Measurements from ENCODE around the gene GPANK1. TPM values are rescaled to one million over a fixed set of nuclear protein-coding genes. Genes with fewer than 3 reads are reported as not detected.

Gene GPANK1
- total and polyA plus RNA-seq, 5 donors = 16.8 to 24.6 (median 22.2) TPM

GRCh38 chr6:31677955-31678354 lies 13.2 kb upstream of the GPANK1 start:
- ATAC-seq (no peak), DNase-seq (no peak)
- H3K27me3 ChIP-seq (ENCODE audit: control insufficient read depth, insufficient read depth) = no peaks in the 10 kb centered on the region
- H3K4me1 ChIP-seq (ENCODE audit: control insufficient read depth, insufficient read depth, low read length) = peaks cover 3% of the 10 kb centered on the region
- H3K9me3 ChIP-seq (ENCODE audit: control insufficient read depth, low read length) = no peaks in the 10 kb centered on the region
- no peak overlapping the region for H3K27ac ChIP-seq (ENCODE audit: low read length)
- H3K4me3 ChIP-seq (ENCODE audit: low read length) = no peak overlapping the region
- intact Hi-C loops (cut with DNase I) = no loop called here
- WGBS = 76% methylated on average over 8 of the region's 8 CpGs

GRCh38 chr6:31676904-31677303 lies 12.1 kb upstream of the GPANK1 start:
- Histone ChIP-seq H3K27ac (ENCODE audit: low read length) (no peak overlapping the region), H3K4me3 (ENCODE audit: low read length) (no peak overlapping the region), H3K27me3 (ENCODE audit: control insufficient read depth, insufficient read depth) (no peaks in the 10 kb centered on the region), H3K9me3 (ENCODE audit: control insufficient read depth, low read length) (no peaks in the 10 kb centered on the region), H3K4me1 (ENCODE audit: control insufficient read depth, insufficient read depth, low read length) (peaks cover 3% of the 10 kb centered on the region)
- DNase-seq = no peak
- intact Hi-C loops (cut with DNase I) = no loop called here
- ATAC-seq = no peak
- 58% methylated on average over 6 of the region's 6 CpGs for WGBS

GRCh38 chr6:31676322-31676903 lies 11.6 kb upstream of the GPANK1 start:
- no peak overlapping the region for H3K27ac ChIP-seq (ENCODE audit: low read length)
- no peak for DNase-seq
- H3K4me3 ChIP-seq (ENCODE audit: low read length) = no peak overlapping the region
- no peaks in the 10 kb centered on the region for H3K27me3 ChIP-seq (ENCODE audit: control insufficient read depth, insufficient read depth)
- intact Hi-C loops (cut with DNase I) = no loop called here
- H3K4me1 ChIP-seq (ENCODE audit: control insufficient read depth, insufficient read depth, low read length) = peaks cover 3% of the 10 kb centered on the region
- no peak for ATAC-seq
- 82% methylated on average over 4 of the region's 4 CpGs for WGBS
- H3K9me3 ChIP-seq (ENCODE audit: control insufficient read depth, low read length) = no peaks in the 10 kb centered on the region

DNA sequence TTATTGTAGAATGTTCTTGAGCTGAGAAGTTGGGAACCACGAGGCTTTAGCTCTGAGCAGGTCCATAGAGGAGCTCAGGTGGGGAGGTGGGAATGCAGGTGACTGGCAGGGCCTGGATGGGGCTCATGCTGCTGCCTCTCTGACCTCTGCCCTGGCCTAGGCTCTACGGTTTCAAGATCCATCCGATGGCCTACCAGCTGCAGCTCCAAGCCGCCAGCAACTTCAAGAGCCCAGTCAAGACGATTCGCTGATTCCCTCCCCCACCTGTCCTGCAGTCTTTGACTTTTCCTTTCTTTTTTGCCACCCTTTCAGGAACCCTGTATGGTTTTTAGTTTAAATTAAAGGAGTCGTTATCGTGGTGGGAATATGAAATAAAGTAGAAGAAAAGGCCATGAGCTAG lies 4.9 kb upstream of the GPANK1 start, which contains the start of gene LY6G5B:
TSS of gene LY6G5B (plus strand) at position 301 of the 400 bp plus-strand sequence. CDS start 975 bp downstream, outside the sequence.
- no peak within 1 kb of the TSS for H3K27ac ChIP-seq (ENCODE audit: low read length)
- 80% methylated on average over 8 of the region's 8 CpGs for WGBS
- H3K27me3 ChIP-seq (ENCODE audit: control insufficient read depth, insufficient read depth) = no peaks in the 10 kb centered on the region
- H3K4me3 ChIP-seq (ENCODE audit: low read length) = no peak within 1 kb of the TSS
- no peak for ATAC-seq
- DNase-seq = peak in 1 of 3 donors; percentile 45
- H3K4me1 ChIP-seq (ENCODE audit: control insufficient read depth, insufficient read depth, low read length) = no peaks in the 10 kb centered on the region
- H3K9me3 ChIP-seq (ENCODE audit: control insufficient read depth, low read length) = no peaks in the 10 kb centered on the region
- intact Hi-C loops (cut with DNase I) = loop anchor here in 1 of 4 donors (5.0 to 10.0 kb wide), 2 partner anchors 58 to 1305 kb away; partner anchors contain the start of gene DDAH2

DNA sequence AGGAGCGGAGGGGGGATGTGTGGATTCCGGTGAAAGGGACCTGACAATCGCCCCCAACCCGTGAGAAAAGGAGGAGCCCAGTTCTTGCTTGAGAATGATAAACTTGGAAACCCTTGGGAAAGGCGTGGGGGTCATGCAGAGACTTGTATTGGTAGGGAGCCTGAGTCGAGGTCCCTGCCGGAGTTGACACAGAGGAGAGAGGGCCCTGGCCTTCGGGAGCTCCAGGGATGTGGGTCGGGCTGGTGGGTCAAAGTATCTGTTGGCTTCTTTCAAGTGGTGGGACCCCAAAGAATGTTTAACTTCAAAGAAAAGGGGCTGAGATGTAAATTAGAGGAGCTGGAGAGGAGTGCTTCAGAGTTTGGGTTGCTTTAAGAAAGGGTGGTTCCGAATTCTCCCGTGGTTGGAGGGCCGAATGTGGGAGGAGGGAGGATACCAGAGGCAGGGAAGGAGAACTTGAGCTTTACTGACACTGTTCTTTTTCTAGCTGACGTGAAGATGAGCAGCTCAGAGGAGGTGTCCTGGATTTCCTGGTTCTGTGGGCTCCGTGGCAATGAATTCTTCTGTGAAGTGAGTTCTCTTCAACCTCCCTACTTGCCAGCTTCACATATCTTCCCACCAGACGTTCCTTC lies 1.7 kb upstream of the GPANK1 start:
- 3% methylated on average over 15 of the region's 15 CpGs for WGBS
- Histone ChIP-seq H3K27me3 (ENCODE audit: control insufficient read depth, insufficient read depth) (no peaks in the 10 kb centered on the region), H3K4me1 (ENCODE audit: control insufficient read depth, insufficient read depth, low read length) (peaks cover 3% of the 10 kb centered on the region), H3K9me3 (ENCODE audit: control insufficient read depth, low read length) (no peaks in the 10 kb centered on the region), H3K4me3 (ENCODE audit: low read length) (peak overlapping the region; percentile 72), H3K27ac (ENCODE audit: low read length) (peak overlapping the region; percentile 80)
- intact Hi-C loops (cut with DNase I) = loop anchor here in 1 of 4 donors (5.0 to 10.0 kb wide), 2 partner anchors 61 to 1308 kb away; partner anchors contain the start of gene DDAH2
- DNase-seq = peak in 1 of 3 donors; percentile 47
- ATAC-seq = no peak

DNA sequence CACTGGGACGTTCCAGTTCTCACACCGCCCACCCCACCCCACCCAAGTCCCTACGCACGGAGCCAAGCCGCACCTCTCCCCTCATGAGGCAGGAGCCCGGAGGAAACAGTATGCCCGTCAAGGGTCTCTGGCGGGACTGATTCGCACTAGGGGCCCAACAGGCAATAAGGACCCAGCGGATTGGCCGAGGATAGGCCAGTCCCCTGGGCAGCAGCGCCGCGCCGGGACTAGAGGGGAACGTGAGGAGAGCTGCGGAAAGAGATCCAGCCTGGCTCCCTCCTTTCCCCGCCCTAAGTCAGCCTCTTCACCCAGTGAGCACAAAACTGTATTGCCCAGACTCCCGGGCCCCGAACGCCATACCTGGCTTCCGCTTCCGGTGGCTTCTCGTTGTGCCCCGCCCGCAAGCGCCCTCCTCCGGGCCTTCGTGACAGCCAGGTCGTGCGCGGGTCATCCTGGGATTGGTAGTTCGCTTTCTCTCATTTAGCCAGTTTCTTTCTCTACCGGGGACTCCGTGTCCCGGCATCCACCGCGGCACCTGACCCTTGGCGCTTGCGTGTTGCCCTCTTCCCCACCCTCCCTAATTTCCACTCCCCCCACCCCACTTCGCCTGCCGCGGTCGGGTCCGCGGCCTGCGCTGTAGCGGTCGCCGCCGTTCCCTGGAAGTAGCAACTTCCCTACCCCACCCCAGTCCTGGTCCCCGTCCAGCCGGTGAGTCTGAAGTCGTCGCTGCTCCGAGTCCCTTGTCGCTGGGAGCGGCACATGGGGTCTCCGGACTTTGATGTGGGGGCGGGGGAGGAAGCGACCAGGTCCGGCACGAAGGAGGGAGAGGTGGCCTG lies 922 bp upstream of the GPANK1 start, which contains the start of gene CSNK2B:
TSS of gene CSNK2B (plus strand) at position 580 of the 836 bp plus-strand sequence. CDS start 752 bp downstream, outside the sequence.
- Histone ChIP-seq H3K9me3 (ENCODE audit: control insufficient read depth, low read length) (no peaks in the 10 kb centered on the region), H3K4me1 (ENCODE audit: control insufficient read depth, insufficient read depth, low read length) (peaks cover 3% of the 10 kb centered on the region), H3K27me3 (ENCODE audit: control insufficient read depth, insufficient read depth) (no peaks in the 10 kb centered on the region), H3K27ac (ENCODE audit: low read length) (peak within 1 kb of the TSS; percentile 98), H3K4me3 (ENCODE audit: low read length) (peak within 1 kb of the TSS; percentile 90)
- WGBS = under 1% methylated on average over 63 of the region's 63 CpGs
- DNase-seq (peak; percentile 99 to 100 (median 99)), ATAC-seq (peak; percentile 93 to 94)
- intact Hi-C loops (cut with DNase I) = loop anchor here in 1 of 4 donors (5.0 to 10.0 kb wide), 2 partner anchors 62 to 1309 kb away; partner anchors contain the start of gene DDAH2

- WGBS = 9% methylated on average over 17 of the region's 17 CpGs
- intact Hi-C loops (cut with DNase I) = loop anchor here in 1 of 4 donors (5.0 to 10.0 kb wide), 2 partner anchors 117 to 1311 kb away; partner anchors contain the start of genes ATP6V1G2 and NFKBIL1
- peaks cover 9% of the 10 kb centered on the region for H3K4me1 ChIP-seq (ENCODE audit: control insufficient read depth, insufficient read depth, low read length)
- DNase-seq = peak; percentile 52 to 70 (median 68)
- peak overlapping the region; percentile 90 for H3K4me3 ChIP-seq (ENCODE audit: low read length)
- ATAC-seq = peak in 1 of 2 donors; percentile 22
- no peaks in the 10 kb centered on the region for H3K9me3 ChIP-seq (ENCODE audit: control insufficient read depth, low read length)
- H3K27ac ChIP-seq (ENCODE audit: low read length) = peak overlapping the region; percentile 98
- H3K27me3 ChIP-seq (ENCODE audit: control insufficient read depth, insufficient read depth) = no peaks in the 10 kb centered on the region
Measured at GRCh38 chr6:31663961-31664789, 622 bp downstream of the GPANK1 start.

- 51% methylated on average over 9 of the region's 9 CpGs for WGBS
- Histone ChIP-seq H3K9me3 (ENCODE audit: control insufficient read depth, low read length) (no peaks in the 10 kb centered on the region), H3K4me1 (ENCODE audit: control insufficient read depth, insufficient read depth, low read length) (peaks cover 14% of the 10 kb centered on the region), H3K4me3 (ENCODE audit: low read length) (peak overlapping the region; percentile 90), H3K27me3 (ENCODE audit: control insufficient read depth, insufficient read depth) (no peaks in the 10 kb centered on the region), H3K27ac (ENCODE audit: low read length) (peak overlapping the region; percentile 59)
- intact Hi-C loops (cut with DNase I) = loop anchor here in 1 of 4 donors (5.0 to 10.0 kb wide), 2 partner anchors 116 to 1311 kb away; partner anchors contain the start of genes ATP6V1G2 and NFKBIL1
- no peak for DNase-seq
- no peak for ATAC-seq
Measured at GRCh38 chr6:31663126-31663960, 1.5 kb downstream of the GPANK1 start.

GRCh38 chr6:31662124-31662723 lies 2.6 kb downstream of the GPANK1 start:
- Histone ChIP-seq H3K27ac (ENCODE audit: low read length) (no peak overlapping the region), H3K4me3 (ENCODE audit: low read length) (no peak overlapping the region), H3K27me3 (ENCODE audit: control insufficient read depth, insufficient read depth) (no peaks in the 10 kb centered on the region), H3K4me1 (ENCODE audit: control insufficient read depth, insufficient read depth, low read length) (peaks cover 14% of the 10 kb centered on the region), H3K9me3 (ENCODE audit: control insufficient read depth, low read length) (no peaks in the 10 kb centered on the region)
- ATAC-seq = no peak
- peak in 1 of 3 donors; percentile 38 for DNase-seq
- intact Hi-C loops (cut with DNase I) = loop anchor here in 1 of 4 donors (5.0 to 10.0 kb wide), 2 partner anchors 115 to 1313 kb away; partner anchors contain the start of genes ATP6V1G2 and NFKBIL1
- WGBS = 87% methylated on average over 12 of the region's 12 CpGs
